ENCODE data around the gene TFDP1.
A peak's percentile ranks its signal among the peaks of the same experiment; 100 is the strongest.

Gene TFDP1

GRCh38 chr13:113584205-113584869, at the start of gene TFDP1:
TFDP1 (plus strand) TSS chr13:113584753; CDS start chr13:113585838, 1,085 bp downstream.
- DNase-seq, result peak; percentile 93

- no peak for DNase-seq
These were observed 49.2 kb upstream of the TFDP1 start for GRCh38 chr13:113535381-113535781.

GRCh38 chr13:113536461-113537110, 48.0 kb upstream of the TFDP1 start:
- DNase-seq, result no peak

- no peak for DNase-seq
These were observed 47.3 kb upstream of the TFDP1 start for GRCh38 chr13:113537205-113537604.

- DNase-seq, result no peak
These were observed 46.5 kb upstream of the TFDP1 start for GRCh38 chr13:113537909-113538688.

GRCh38 chr13:113538689-113539058, 45.9 kb upstream of the TFDP1 start:
- no peak for DNase-seq

GRCh38 chr13:113539176-113539575, 45.4 kb upstream of the TFDP1 start:
- no peak for DNase-seq

GRCh38 chr13:113539822-113540221, 44.7 kb upstream of the TFDP1 start:
- DNase-seq, result no peak

GRCh38 chr13:113540523-113540922, 44.0 kb upstream of the TFDP1 start:
- DNase-seq, result no peak

- no peak for DNase-seq
These were observed 41.7 kb upstream of the TFDP1 start for GRCh38 chr13:113542751-113543424.

GRCh38 chr13:113544071-113544891, 40.3 kb upstream of the TFDP1 start:
- DNase-seq, result no peak

GRCh38 chr13:113544896-113545295, 39.7 kb upstream of the TFDP1 start:
- DNase-seq, result no peak

- no peak for DNase-seq
These were observed 39.1 kb upstream of the TFDP1 start for GRCh38 chr13:113545455-113545930.

- DNase-seq, result no peak
These were observed 38.5 kb upstream of the TFDP1 start for GRCh38 chr13:113545931-113546516.

GRCh38 chr13:113546571-113547237, 37.8 kb upstream of the TFDP1 start:
- DNase-seq, result no peak

- no peak for DNase-seq
These were observed 37.1 kb upstream of the TFDP1 start for GRCh38 chr13:113547238-113547971.

- peak; percentile 58 for DNase-seq
These were observed 36.3 kb upstream of the TFDP1 start for GRCh38 chr13:113548171-113548641.

GRCh38 chr13:113548778-113549621, 35.6 kb upstream of the TFDP1 start:
- DNase-seq, result no peak

GRCh38 chr13:113550453-113550852, 34.1 kb upstream of the TFDP1 start:
- DNase-seq, result no peak

Data from NCI-H1092 (cell line).